NCI-H748 treated with DMSO at 0.1 percent for 48 hours (cell line): ENCODE data around the gene MTHFD2.
"Not testable (repeated sequence)": the region's sequence is repeated elsewhere in the genome, so short reads cannot be mapped to it uniquely, and the experiment has no call there.

Source experiments
- DNase-seq: peaks from one replicate; lab custom pipeline; 2025; lab: John Stamatoyannopoulos, UW

MTHFD2 gene

GRCh38 chr2:74197049-74197448, 1.4 kb upstream of the MTHFD2 start:
- no peak for DNase-seq

- DNase-seq = no peak
Observed at GRCh38 chr2:74198023-74198460, 373 bp upstream of the MTHFD2 start.

- no peak for DNase-seq
Observed at GRCh38 chr2:74199275-74199701, 873 bp downstream of the MTHFD2 start.

- DNase-seq = no peak
Observed at GRCh38 chr2:74199871-74200305, 1.5 kb downstream of the MTHFD2 start.

GRCh38 chr2:74201196-74201595, 2.8 kb downstream of the MTHFD2 start:
- no peak for DNase-seq

- no peak for DNase-seq
Observed at GRCh38 chr2:74201596-74201995, 3.2 kb downstream of the MTHFD2 start.

- no peak for DNase-seq
Observed at GRCh38 chr2:74204436-74204835, 6.0 kb downstream of the MTHFD2 start.

GRCh38 chr2:74205113-74205512, 6.7 kb downstream of the MTHFD2 start:
- no peak for DNase-seq

- no peak for DNase-seq
Observed at GRCh38 chr2:74205596-74205995, 7.2 kb downstream of the MTHFD2 start.

- no peak for DNase-seq
Observed at GRCh38 chr2:74206180-74206688, 7.8 kb downstream of the MTHFD2 start.

- DNase-seq = no peak
Observed at GRCh38 chr2:74212702-74213410, 14.4 kb downstream of the MTHFD2 start.

GRCh38 chr2:74215771-74216170, 17.4 kb downstream of the MTHFD2 start:
- DNase-seq = not testable (repeated sequence)

- DNase-seq = no peak
Observed at GRCh38 chr2:74216642-74217041, 18.2 kb downstream of the MTHFD2 start.

- DNase-seq = no peak
Observed at GRCh38 chr2:74219846-74220486, 21.6 kb downstream of the MTHFD2 start.

- DNase-seq = no peak
Observed at GRCh38 chr2:74221091-74221490, 22.7 kb downstream of the MTHFD2 start.

- no peak for DNase-seq
Observed at GRCh38 chr2:74221604-74222299, 23.3 kb downstream of the MTHFD2 start.

GRCh38 chr2:74222300-74222650, 23.9 kb downstream of the MTHFD2 start:
- no peak for DNase-seq

- DNase-seq = no peak
Observed at GRCh38 chr2:74223941-74224770, 25.7 kb downstream of the MTHFD2 start.

GRCh38 chr2:74225698-74226459, 27.5 kb downstream of the MTHFD2 start:
- DNase-seq = no peak

- no peak for DNase-seq
Observed at GRCh38 chr2:74226648-74227213, 28.3 kb downstream of the MTHFD2 start.

- no peak for DNase-seq
Observed at GRCh38 chr2:74227646-74228045, 29.2 kb downstream of the MTHFD2 start.
